ENCODE data around the gene PSMD13. TPM values are rescaled to one million over a fixed set of nuclear protein-coding genes. Genes with fewer than 3 reads are reported as not detected.

Gene PSMD13
- total RNA-seq, 4 donors from 2014 or later, result 57.8 to 118 (median 93.8) TPM

DNA sequence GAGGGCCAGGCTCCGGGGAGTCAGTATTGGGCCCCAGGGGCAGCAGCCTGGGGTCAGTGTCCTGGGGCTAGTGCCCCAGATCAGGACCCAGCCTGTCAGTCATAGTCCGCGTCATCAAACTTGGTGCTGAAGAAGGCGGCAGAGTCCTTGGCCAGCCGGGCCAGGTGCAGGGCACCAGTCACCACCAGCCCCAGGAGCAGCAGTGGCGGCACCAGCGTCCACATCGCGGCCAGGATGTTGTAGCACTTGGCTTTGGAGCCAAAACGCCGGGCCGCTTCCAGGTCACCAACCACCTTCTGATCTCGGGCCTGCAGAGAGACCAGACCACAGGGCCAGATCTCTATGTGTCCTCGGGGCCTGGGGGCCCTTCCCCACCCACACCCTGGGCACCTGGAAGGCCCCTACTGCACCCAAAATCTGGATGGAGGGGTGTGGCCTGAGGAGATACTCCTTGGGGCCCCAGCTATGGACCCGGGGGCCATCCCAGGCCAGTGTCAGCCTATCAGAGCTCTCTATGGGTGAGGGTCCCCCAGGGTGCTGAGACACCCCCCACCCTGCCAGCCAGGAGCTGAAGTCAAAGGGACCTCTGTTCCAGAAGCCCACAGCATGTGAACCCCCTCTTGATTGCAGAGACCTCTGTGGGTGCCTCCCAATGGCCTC lies 61.8 kb downstream of the PSMD13 start:
- TF ChIP-seq, protein P1, sequence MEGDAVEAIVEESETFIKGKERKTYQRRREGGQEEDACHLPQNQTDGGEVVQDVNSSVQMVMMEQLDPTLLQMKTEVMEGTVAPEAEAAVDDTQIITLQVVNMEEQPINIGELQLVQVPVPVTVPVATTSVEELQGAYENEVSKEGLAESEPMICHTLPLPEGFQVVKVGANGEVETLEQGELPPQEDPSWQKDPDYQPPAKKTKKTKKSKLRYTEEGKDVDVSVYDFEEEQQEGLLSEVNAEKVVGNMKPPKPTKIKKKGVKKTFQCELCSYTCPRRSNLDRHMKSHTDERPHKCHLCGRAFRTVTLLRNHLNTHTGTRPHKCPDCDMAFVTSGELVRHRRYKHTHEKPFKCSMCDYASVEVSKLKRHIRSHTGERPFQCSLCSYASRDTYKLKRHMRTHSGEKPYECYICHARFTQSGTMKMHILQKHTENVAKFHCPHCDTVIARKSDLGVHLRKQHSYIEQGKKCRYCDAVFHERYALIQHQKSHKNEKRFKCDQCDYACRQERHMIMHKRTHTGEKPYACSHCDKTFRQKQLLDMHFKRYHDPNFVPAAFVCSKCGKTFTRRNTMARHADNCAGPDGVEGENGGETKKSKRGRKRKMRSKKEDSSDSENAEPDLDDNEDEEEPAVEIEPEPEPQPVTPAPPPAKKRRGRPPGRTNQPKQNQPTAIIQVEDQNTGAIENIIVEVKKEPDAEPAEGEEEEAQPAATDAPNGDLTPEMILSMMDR (IDR thresholded peaks at IDR 0.05; ENCODE audit: low read depth), result no peak

DNA sequence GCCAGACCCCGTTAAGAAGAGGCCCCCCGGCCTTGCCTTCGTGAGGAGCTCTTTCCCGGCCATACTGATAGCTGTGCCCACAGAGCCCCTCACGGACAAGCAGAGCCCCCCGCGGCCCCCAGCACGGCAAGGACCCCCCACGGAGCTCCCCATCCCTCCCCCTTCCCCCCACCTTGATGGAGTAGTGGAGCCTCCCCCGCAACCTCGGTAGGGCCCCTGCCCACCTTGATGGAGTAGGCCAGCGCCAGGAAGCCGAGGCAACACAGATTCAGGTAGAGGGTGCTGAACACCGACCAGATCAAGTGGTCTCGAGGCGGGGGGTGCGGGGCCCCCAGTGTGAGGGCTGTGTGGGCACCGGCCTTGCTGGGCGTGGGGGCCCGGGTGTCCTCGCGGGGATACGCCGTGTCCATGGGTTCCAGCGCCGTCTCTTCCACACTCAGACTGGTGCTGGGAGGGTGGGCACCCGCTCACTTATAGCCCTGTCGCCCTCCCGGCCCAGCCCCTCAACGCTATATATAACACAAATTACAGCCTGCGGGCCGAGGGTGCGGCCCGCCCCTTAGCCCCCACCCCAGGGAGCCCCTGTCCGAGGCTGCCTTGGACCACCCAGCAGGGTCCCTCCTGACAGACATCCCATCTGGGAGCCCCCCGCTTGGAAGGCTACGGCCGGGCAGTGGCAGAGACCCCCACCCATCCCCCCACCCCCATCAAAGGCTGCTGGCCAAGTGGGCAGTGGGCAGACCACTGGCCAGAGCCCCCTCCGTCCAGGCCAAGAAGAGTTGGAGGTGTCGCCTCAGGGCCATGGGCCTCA lies 62.5 kb downstream of the PSMD13 start, which contains the start of gene IFITM5:
Gene IFITM5 (minus strand): TSS at position 446 of the 811 bp plus-strand sequence. CDS start 36 bp downstream, at position 410.
- TF ChIP-seq, protein P1 (IDR thresholded peaks at IDR 0.05; ENCODE audit: low read depth), result no peak

DNA sequence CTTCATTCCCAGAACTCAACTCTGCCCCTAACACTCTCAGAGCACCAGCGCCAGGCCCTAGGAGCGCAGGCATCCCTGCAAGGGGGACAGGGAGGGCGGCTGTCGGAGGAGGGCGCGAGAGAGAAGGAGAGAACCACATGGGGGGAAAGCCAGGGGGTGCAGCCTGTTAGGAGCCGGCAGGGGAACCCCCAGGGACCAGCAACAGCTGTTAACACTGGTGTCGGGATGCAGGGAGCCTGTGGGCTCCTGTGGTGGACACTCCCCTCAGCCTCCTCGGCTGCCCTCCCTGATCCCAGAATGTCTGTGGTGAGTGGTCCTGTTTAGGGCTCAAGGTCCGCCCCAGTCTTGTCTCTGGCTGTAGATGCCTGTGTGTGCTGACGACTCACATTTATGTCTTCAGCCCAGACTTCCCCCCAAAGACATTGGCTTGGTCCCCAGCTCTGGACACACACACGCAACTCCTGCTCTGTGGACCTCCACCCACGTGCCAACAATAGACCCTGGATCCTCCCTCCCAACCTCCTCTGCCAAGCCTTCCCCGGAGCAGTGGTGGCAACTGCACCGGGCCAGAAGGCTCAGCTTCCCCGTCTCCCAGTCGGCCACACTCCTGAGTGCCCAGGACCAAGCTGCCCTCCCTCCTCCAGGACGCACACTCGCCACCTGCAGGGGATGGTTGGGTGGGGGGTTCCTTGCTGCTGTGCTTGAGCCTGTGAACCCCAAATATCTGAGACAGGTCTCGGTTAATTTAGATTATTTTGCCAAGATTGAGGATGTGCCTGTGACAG lies 63.4 kb downstream of the PSMD13 start:
- TF ChIP-seq, protein P1 (IDR thresholded peaks at IDR 0.05; ENCODE audit: low read depth), result no peak

Other genes with a start within 250 kb of the PSMD13 start
- not detected for gene SCGB1C1, start 43.9 kb upstream of the PSMD13 start, total RNA-seq
- gene BET1L, start 29.6 kb upstream of the PSMD13 start, total RNA-seq, result 10 to 100 TPM; 18.6 to 26.9 (median 23.2) TPM
- 100 to 1,000 TPM in 1 of 4 donors, 10 to 100 TPM in 3; 46.5 to 103 (median 67.1) TPM for gene RIC8A, start 29.3 kb upstream of the PSMD13 start, total RNA-seq
- gene SIRT3, start 634 bp upstream of the PSMD13 start, total RNA-seq, result 10 to 100 TPM in 3 of 4 donors, 1 to 10 TPM in 1; 8.1 to 48.0 (median 14.7) TPM
- 1 to 10 TPM in 1 of 4 donors, under 1 TPM in 2, not detected in 1; 0.19 to 1.9 (median 0.66) TPM for gene NLRP6, start 41.4 kb downstream of the PSMD13 start, total RNA-seq
- gene PGGHG, start 52.1 kb downstream of the PSMD13 start, total RNA-seq, result 10 to 100 TPM in 3 of 4 donors, 1 to 10 TPM in 1; 3.8 to 26.9 (median 12.5) TPM
- not detected for gene IFITM5, start 62.5 kb downstream of the PSMD13 start, total RNA-seq
- gene IFITM2, start 70.8 kb downstream of the PSMD13 start, total RNA-seq, result 100 to 1,000 TPM; 116 to 171 (median 144) TPM
- gene IFITM1, start 77.1 kb downstream of the PSMD13 start, total RNA-seq, result 100 to 1,000 TPM; 123 to 199 (median 149) TPM
- 100 to 1,000 TPM; 141 to 257 (median 163) TPM for gene IFITM3, start 83.9 kb downstream of the PSMD13 start, total RNA-seq
- gene B4GALNT4, start 132.5 kb downstream of the PSMD13 start, total RNA-seq, result under 1 TPM in 1 of 4 donors, not detected in 3; 0.22 TPM
- 1 to 10 TPM in 2 of 4 donors, under 1 TPM in 2; 0.33 to 2.8 (median 1.3) TPM for gene PKP3, start 157.2 kb downstream of the PSMD13 start, total RNA-seq
- 10 to 100 TPM; 18.3 to 43.4 (median 38.0) TPM for gene SIGIRR, start 178.0 kb downstream of the PSMD13 start, total RNA-seq
- 1 to 10 TPM in 1 of 4 donors, under 1 TPM in 3; 0.44 to 1.5 (median 0.63) TPM for gene ANO9, start 205.0 kb downstream of the PSMD13 start, total RNA-seq
- 10 to 100 TPM; 19.1 to 77.6 (median 26.2) TPM for gene PTDSS2, start 213.3 kb downstream of the PSMD13 start, total RNA-seq